Esophagus muscularis mucosa (tissue), 4 donors: Measurements from ENCODE around the gene RAB40C. TPM values are rescaled to one million over a fixed set of nuclear protein-coding genes. Genes with fewer than 3 reads are reported as not detected.

Experiments
- DNase-seq: peaks from one replicate; pipeline ENCODE4 v3.0.0-alpha.2; 2017; ENCODE audit errors: extremely low spot score
- H3K27ac ChIP-seq, 4 donors: fragments of 200-600 bp; sonication (generic); replicated peaks in 1 of 4; 1 replicate in 3 of 4; 2 replicates in 1 of 4; pipeline ENCODE4 v1.5.1; 2016 to 2019; ENCODE audit warnings: mild to moderate bottlenecking in 1 of 4
- H3K27me3 ChIP-seq, 4 donors: fragments of 200-600 bp; sonication (generic); one replicate each; pipeline versions ENCODE4 v1.5.1 to v1.6.0; 2016 to 2019
- H3K36me3 ChIP-seq, 4 donors: fragments of 200-600 bp; sonication (generic); one replicate each; pipeline ENCODE4 v1.5.1; 2016 to 2019
- H3K4me1 ChIP-seq, 4 donors: fragments of 200-600 bp; sonication (generic); one replicate each; pipeline ENCODE4 v1.5.1; 2016 to 2019
- H3K4me3 ChIP-seq, 4 donors: fragments of 200-600 bp; sonication (generic); 1 replicate in 2 of 4; 2 replicates in 2 of 4; pipeline ENCODE4 v1.5.1; 2016 to 2019; ENCODE audit warnings: mild to moderate bottlenecking in 4 of 4, moderate library complexity in 1 of 4
- H3K9me3 ChIP-seq, 4 donors: fragments of 200-600 bp; sonication (generic); 1 replicate in 3 of 4; 2 replicates in 1 of 4; pipeline ENCODE4 v1.5.1; 2016 to 2019
- CTCF ChIP-seq, 3 experiments: fragments of 200-600 bp in 2 of 3; fragments of 450-650 bp in 1 of 3; sonication (generic) in 2 of 3; IDR thresholded peaks; one replicate each; pipeline ENCODE4 v1.5.1; 2017 to 2019; ENCODE audit warnings: antibody characterized with exemption in 3 of 3, mild to moderate bottlenecking in 2 of 3, moderate library complexity in 1 of 3
- EP300 ChIP-seq: sonication (generic); formaldehyde crosslinking; IDR thresholded peaks from one replicate; pipeline ENCODE4 v1.6.1; 2017; ENCODE audit warnings: antibody characterized with exemption
- POLR2A ChIP-seq: fragments of 450-650 bp; IDR thresholded peaks from one replicate; pipeline ENCODE4 v1.6.1; 2017; ENCODE audit warnings: antibody characterized with exemption, moderate library complexity, mild to moderate bottlenecking, low read depth
- POLR2AphosphoS5 ChIP-seq, 2 donors: sonication (generic); formaldehyde crosslinking; IDR thresholded peaks; one replicate each; pipeline ENCODE4 v1.6.1; 2017; ENCODE audit warnings: antibody characterized with exemption in 2 of 2
- WGBS: methylation state at CpG from one replicate; pipeline ENCODE4 v1.1.5; 2018; 5-methylcytosine and 5-hydroxymethylcytosine counted together
- intact Hi-C: fragments of 100-400 bp; cut with DNase I; formaldehyde crosslinking; loops from one replicate; pipeline ENCODE4 v1.15.1; 2023
- total RNA-seq, 4 donors: library from RNA; depleted of rRNA; stranded (reverse); fragments of >200 nt; gene quantifications; one replicate each; pipeline versions ENCODE4 v1.1.0 to v1.2.1, GENCODE V29; 2016

RAB40C gene
- 10 to 100 TPM; 20.8 to 25.3 (median 23.0) TPM for total RNA-seq

- peak within 1 kb of the TSS; percentile 83 to 94 (median 88) for H3K4me3 ChIP-seq
- WGBS = 1% methylated on average over 36 of the region's 67 CpGs
- TF ChIP-seq POLR2A (no peak), POLR2AphosphoS5 (IDR thresholded peaks at IDR 0.05) (peak in 1 of 2 donors; percentile 10), EP300 (no peak), CTCF (IDR thresholded peaks at IDR 0.05) (peak in 1 of 3 experiments; percentile 17)
- peak within 1 kb of the TSS; percentile 93 to 98 (median 96) for H3K27ac ChIP-seq
- peaks cover 0 to 22% (median 8%) of the 10 kb centered on the region in 4 donors for H3K36me3 ChIP-seq
- peaks cover 36 to 68% (median 58%) of the 10 kb centered on the region in 4 donors for H3K4me1 ChIP-seq
- peaks cover 0 to 9% (median 0%) of the 10 kb centered on the region in 4 donors for H3K27me3 ChIP-seq
- peak; percentile 100 for DNase-seq
- intact Hi-C loops = loop anchor here (5.0 kb wide), 1 partner anchor 48 kb away; the partner anchor contains the start of gene METTL26
- H3K9me3 ChIP-seq = no peaks in the 10 kb centered on the region
These were observed at the start of gene RAB40C for GRCh38 chr16:589658-590187. TSS of gene RAB40C (plus strand) at chr16:590066. CDS start at chr16:590292, 226 bp downstream.

GRCh38 chr16:540645-541340 lies 49.1 kb upstream of the RAB40C start:
- Histone ChIP-seq H3K36me3 (peaks cover 0 to 73% (median 56%) of the 10 kb centered on the region in 4 donors), H3K4me3 (no peak overlapping the region), H3K27ac (no peak overlapping the region), H3K9me3 (no peaks in the 10 kb centered on the region), H3K4me1 (no peaks in the 10 kb centered on the region), H3K27me3 (no peaks in the 10 kb centered on the region)
- 93% methylated on average over 22 of the region's 29 CpGs for WGBS
- DNase-seq = no peak
- intact Hi-C loops = no loop called here
- TF ChIP-seq POLR2A = no peak
- no peak for TF ChIP-seq POLR2AphosphoS5 (IDR thresholded peaks at IDR 0.05)
- no peak for TF ChIP-seq CTCF (IDR thresholded peaks at IDR 0.05)
- no peak for TF ChIP-seq EP300

GRCh38 chr16:543301-544164 lies 46.3 kb upstream of the RAB40C start:
- Histone ChIP-seq H3K27ac (no peak overlapping the region), H3K4me1 (peaks cover 0 to 7% (median 3%) of the 10 kb centered on the region in 4 donors), H3K9me3 (no peaks in the 10 kb centered on the region), H3K4me3 (no peak overlapping the region), H3K36me3 (peaks cover 4 to 68% (median 44%) of the 10 kb centered on the region in 4 donors), H3K27me3 (no peaks in the 10 kb centered on the region)
- no peak for TF ChIP-seq POLR2AphosphoS5 (IDR thresholded peaks at IDR 0.05)
- TF ChIP-seq POLR2A = no peak
- TF ChIP-seq CTCF (IDR thresholded peaks at IDR 0.05) = no peak
- no peak for TF ChIP-seq EP300
- intact Hi-C loops = no loop called here
- DNase-seq = no peak
- 89% methylated on average over 25 of the region's 51 CpGs for WGBS

- Histone ChIP-seq H3K4me1 (peaks cover 0 to 7% (median 3%) of the 10 kb centered on the region in 4 donors), H3K36me3 (peaks cover 4 to 70% (median 50%) of the 10 kb centered on the region in 4 donors), H3K27ac (no peak overlapping the region), H3K4me3 (no peak overlapping the region), H3K9me3 (no peaks in the 10 kb centered on the region), H3K27me3 (no peaks in the 10 kb centered on the region)
- no peak for DNase-seq
- WGBS = 95% methylated on average over 39 of the region's 46 CpGs
- intact Hi-C loops = no loop called here
- TF ChIP-seq POLR2AphosphoS5 (IDR thresholded peaks at IDR 0.05) (no peak), POLR2A (no peak), CTCF (IDR thresholded peaks at IDR 0.05) (no peak), EP300 (no peak)
These were observed 45.3 kb upstream of the RAB40C start for GRCh38 chr16:544517-544916.
